Activated CD8-positive, alpha-beta T cell treated with anti-CD3 and anti-CD28 coated beads for 36 hours (primary cell): ENCODE measurements around the gene TP63. TPM values are rescaled to one million over a fixed set of nuclear protein-coding genes. Genes with fewer than 3 reads are reported as not detected.

ENCODE experiments used
- ATAC-seq: fragments of 200-7000 bp; cut with Tn5 transposase; one replicate; pipeline ENCODE4 v1.10.0; 2021; ENCODE audit warnings: mild to moderate bottlenecking, moderate library complexity
- CTCF ChIA-PET: fragments of 350-600 bp; sonication (Branson Sonifier 250); formaldehyde crosslinking; loops from one replicate; lab custom pipeline; 2021; ENCODE audit warnings: antibody characterized with exemption; lab: Charles Lee
- POLR2A ChIA-PET: fragments of 350-600 bp; sonication (Branson Sonifier 250); formaldehyde crosslinking; loops from one replicate; lab custom pipeline; 2021; ENCODE audit warnings: antibody characterized with exemption; lab: Charles Lee
- DNase-seq: peaks from one replicate; pipeline ENCODE4 v3.0.0-alpha.2; 2020
- H3K27ac Mint-ChIP-seq: one replicate; pipeline ENCODE4 v1.8.0; 2021; ENCODE audit warnings: mild to moderate bottlenecking, mixed read lengths
- H3K27me3 Mint-ChIP-seq: one replicate; pipeline ENCODE4 v1.8.0; 2021; ENCODE audit warnings: mixed read lengths
- H3K36me3 Mint-ChIP-seq: one replicate; pipeline ENCODE4 v1.8.0; 2021; ENCODE audit warnings: low read depth, mixed read lengths
- H3K4me1 Mint-ChIP-seq: one replicate; pipeline ENCODE4 v1.8.0; 2021; ENCODE audit warnings: low read depth, mixed read lengths
- H3K4me3 Mint-ChIP-seq: one replicate; pipeline ENCODE4 v1.8.0; 2021; ENCODE audit warnings: mild to moderate bottlenecking, moderate library complexity, mixed read lengths
- H3K9me3 Mint-ChIP-seq: one replicate; pipeline ENCODE4 v1.8.0; 2021; ENCODE audit warnings: mixed read lengths
- CTCF ChIP-seq: fragments of 200-600 bp; IDR thresholded peaks from one replicate; pipeline ENCODE4 v1.8.0; 2022; ENCODE audit warnings: antibody characterized with exemption, mild to moderate bottlenecking
- intact Hi-C: fragments of 100-400 bp; cut with micrococcal nuclease; formaldehyde crosslinking; loops from one replicate; pipeline ENCODE4 v1.10.0; 2022
- total RNA-seq, 2 experiments: library from RNA; stranded (reverse); gene quantifications; one replicate each; pipeline ENCODE4 v1.2.3, GENCODE V29; 2021

Gene TP63
- total RNA-seq, 2 experiments from 2014 or later, result 0.07 to 0.23 TPM

- Mint-ChIP-seq H3K27ac (no peak overlapping the region), H3K27me3 (peaks cover 1% of the 10 kb centered on the region), H3K9me3 (no peaks in the 10 kb centered on the region), H3K36me3 (no peaks in the 10 kb centered on the region), H3K4me1 (peaks cover 6% of the 10 kb centered on the region), H3K4me3 (no peak overlapping the region)
- TF ChIP-seq CTCF, result no peak
- POLR2A ChIA-PET, result no interaction called here
- intact Hi-C loops, result no loop called here
- ATAC-seq (no peak), DNase-seq (no peak)
- CTCF ChIA-PET, result no interaction called here
Observed at GRCh38 chr3:189799366-189799765, 168.2 kb downstream of the TP63 start.

GRCh38 chr3:189800436-189800835, 169.2 kb downstream of the TP63 start:
- DNase-seq (no peak), ATAC-seq (no peak)
- Mint-ChIP-seq H3K36me3 (no peaks in the 10 kb centered on the region), H3K9me3 (no peaks in the 10 kb centered on the region), H3K4me1 (no peaks in the 10 kb centered on the region), H3K27ac (no peak overlapping the region), H3K27me3 (no peaks in the 10 kb centered on the region), H3K4me3 (no peak overlapping the region)
- ChIA-PET POLR2A (interaction anchor here (0.7 kb wide), 1 partner anchor 31 kb away, joined by 3 read pairs; no protein-coding TSS in a partner anchor), CTCF (interaction anchor here (1.2 kb wide), 1 partner anchor 14 kb away, joined by 3 read pairs; no protein-coding TSS in a partner anchor)
- intact Hi-C loops, result no loop called here
- TF ChIP-seq CTCF, result no peak

- Mint-ChIP-seq H3K4me3 (no peak overlapping the region), H3K27ac (no peak overlapping the region), H3K27me3 (no peaks in the 10 kb centered on the region), H3K36me3 (no peaks in the 10 kb centered on the region), H3K9me3 (no peaks in the 10 kb centered on the region), H3K4me1 (no peaks in the 10 kb centered on the region)
- no peak for TF ChIP-seq CTCF
- intact Hi-C loops, result no loop called here
- no peak for DNase-seq
- ChIA-PET POLR2A (no interaction called here), CTCF (no interaction called here)
- no peak for ATAC-seq
Observed at GRCh38 chr3:189803254-189803653, 172.1 kb downstream of the TP63 start.

- no peak for DNase-seq
- Mint-ChIP-seq H3K4me1 (no peaks in the 10 kb centered on the region), H3K4me3 (no peak overlapping the region), H3K27ac (no peak overlapping the region), H3K36me3 (no peaks in the 10 kb centered on the region), H3K9me3 (no peaks in the 10 kb centered on the region), H3K27me3 (no peaks in the 10 kb centered on the region)
- no peak for TF ChIP-seq CTCF
- no peak for ATAC-seq
- CTCF ChIA-PET, result no interaction called here
- POLR2A ChIA-PET, result no interaction called here
- intact Hi-C loops, result no loop called here
Observed at GRCh38 chr3:189805375-189806067, 174.3 kb downstream of the TP63 start.

GRCh38 chr3:189806171-189806951, 175.2 kb downstream of the TP63 start:
- TF ChIP-seq CTCF, result no peak
- ChIA-PET CTCF (no interaction called here), POLR2A (interaction anchor here (0.6 to 0.9 kb wide), 2 partner anchors 8 to 506 kb away, joined by 3 to 4 read pairs; no protein-coding TSS in a partner anchor)
- Mint-ChIP-seq H3K36me3 (no peaks in the 10 kb centered on the region), H3K27ac (no peak overlapping the region), H3K9me3 (no peaks in the 10 kb centered on the region), H3K27me3 (no peaks in the 10 kb centered on the region), H3K4me3 (no peak overlapping the region), H3K4me1 (no peaks in the 10 kb centered on the region)
- intact Hi-C loops, result no loop called here
- DNase-seq (no peak), ATAC-seq (no peak)
